B cell (primary cell): ENCODE data around the gene HS3ST6. TPM values are rescaled to one million over a fixed set of nuclear protein-coding genes. Genes with fewer than 3 reads are reported as not detected.
"Not testable (repeated sequence)": the region's sequence is repeated elsewhere in the genome, so short reads cannot be mapped to it uniquely, and the experiment has no call there.

Experiments
- ATAC-seq: fragments of 200-7000 bp; cut with Tn5 transposase; one replicate; pipeline ENCODE4 v1.10.0; 2021; ENCODE audit warnings: low read depth, mild to moderate bottlenecking, moderate number of reproducible peaks, moderate library complexity
- CTCF ChIA-PET: fragments of 350-600 bp; sonication (Branson Sonifier 250); formaldehyde crosslinking; loops from one replicate; lab custom pipeline; 2021; ENCODE audit warnings: antibody characterized with exemption, inconsistent platforms; lab: Charles Lee
- POLR2A ChIA-PET: fragments of 350-600 bp; sonication (Branson Sonifier 250); formaldehyde crosslinking; loops from one replicate; lab custom pipeline; 2021; ENCODE audit warnings: antibody characterized with exemption; lab: Charles Lee
- DNase-seq: peaks from one replicate; pipeline ENCODE4 v3.0.0; 2013
- H2AFZ ChIP-seq: 2 replicates; pipeline ENCODE4 v1.6.1; 2012; ENCODE audit warnings: mild to moderate bottlenecking, low read depth, low read length; ENCODE audit not compliant: insufficient read depth, poor library complexity, severe bottlenecking
- H3K27ac ChIP-seq, 2 donors: 1 replicate in 1 of 2; 2 replicates in 1 of 2; pipeline ENCODE4 v1.5.1; 2012 to 2013; ENCODE audit warnings: low read length in 2 of 2, mild to moderate bottlenecking in 2 of 2, moderate library complexity in 1 of 2
- H3K27me3 ChIP-seq, 4 experiments: fragments of 200-600 bp in 1 of 4; sonication (generic) in 1 of 4; replicated peaks in 1 of 4; 1 replicate in 2 of 4; 2 replicates in 2 of 4; pipeline versions ENCODE4 v1.6.1 to v1.7.0; 2013 to 2016; ENCODE audit warnings: low read length in 3 of 4, mild to moderate bottlenecking in 2 of 4, mixed read lengths in 1 of 4, moderate library complexity in 1 of 4; ENCODE audit not compliant: insufficient read depth in 4 of 4, control insufficient read depth in 3 of 4; ENCODE audit errors: control extremely low read depth in 1 of 4
- H3K36me3 ChIP-seq, 2 experiments: replicated peaks in 1 of 2; 1 replicate in 1 of 2; 2 replicates in 1 of 2; pipeline versions ENCODE4 v1.6.1 to v1.7.1; 2013; ENCODE audit warnings: low read length in 1 of 2; ENCODE audit not compliant: insufficient read depth in 2 of 2, control insufficient read depth in 1 of 2; ENCODE audit errors: control extremely low read depth in 1 of 2, extremely low read depth in 1 of 2
- H3K4me1 ChIP-seq, 2 donors: fragments of 200-600 bp in 1 of 2; sonication (generic) in 1 of 2; 1 replicate in 1 of 2; 2 replicates in 1 of 2; pipeline versions ENCODE4 v1.5.1 to v1.6.1; 2013 to 2017; ENCODE audit warnings: low read length in 2 of 2; ENCODE audit not compliant: control insufficient read depth in 2 of 2, insufficient read depth in 2 of 2
- H3K4me2 ChIP-seq: replicated peaks from 2 replicates; pipeline ENCODE3; 2012; ENCODE audit warnings: mild to moderate bottlenecking, low read depth, low read length; ENCODE audit not compliant: poor library complexity, severe bottlenecking
- H3K4me3 ChIP-seq, 5 experiments: fragments of 200-600 bp in 1 of 5; sonication (generic) in 1 of 5; 1 replicate in 3 of 5; 2 replicates in 2 of 5; pipeline versions ENCODE4 v1.5.1 to v1.7.0; 2011 to 2016; ENCODE audit warnings: low read length in 4 of 5, mild to moderate bottlenecking in 4 of 5, low read depth in 2 of 5, control low read depth in 1 of 5, moderate library complexity in 1 of 5; ENCODE audit not compliant: insufficient read depth in 1 of 5; ENCODE audit errors: control extremely low read depth in 1 of 5, extremely low read depth in 1 of 5
- H3K79me2 ChIP-seq: fragments of 200-600 bp; sonication (generic); one replicate; pipeline ENCODE4 v1.6.0; 2016; ENCODE audit warnings: low read length; ENCODE audit not compliant: control insufficient read depth, insufficient read depth
- H3K9ac ChIP-seq: fragments of 200-600 bp; sonication (generic); 2 replicates; pipeline ENCODE4 v1.6.1; 2017; ENCODE audit warnings: mild to moderate bottlenecking, low read length, moderate library complexity
- H3K9me3 ChIP-seq, 3 donors: one replicate each; pipeline versions ENCODE4 v1.6.1 to v1.7.1; 2013; ENCODE audit warnings: low read length in 2 of 3; ENCODE audit not compliant: control insufficient read depth in 2 of 3, insufficient read depth in 1 of 3; ENCODE audit errors: control extremely low read depth in 1 of 3
- H4K20me1 ChIP-seq: 2 replicates; pipeline ENCODE4 v1.6.0; 2012; ENCODE audit warnings: mild to moderate bottlenecking, low read length; ENCODE audit not compliant: insufficient read depth, control insufficient read depth, poor library complexity, severe bottlenecking
- H3K27ac Mint-ChIP-seq: one replicate; pipeline ENCODE4 v1.8.0; 2021; ENCODE audit warnings: mixed read lengths
- H3K27me3 Mint-ChIP-seq: one replicate; pipeline ENCODE4 v1.8.0; 2021; ENCODE audit warnings: mixed read lengths
- H3K4me1 Mint-ChIP-seq: one replicate; pipeline ENCODE4 v1.8.0; 2021; ENCODE audit warnings: mixed read lengths
- H3K4me3 Mint-ChIP-seq: one replicate; pipeline ENCODE4 v1.8.0; 2021; ENCODE audit warnings: mixed read lengths
- H3K9me3 Mint-ChIP-seq: one replicate; pipeline ENCODE4 v1.8.0; 2022; ENCODE audit warnings: mixed read lengths; ENCODE audit not compliant: insufficient read depth
- CTCF ChIP-seq: fragments of 200-600 bp; IDR thresholded peaks from one replicate; pipeline ENCODE4 v1.8.0; 2022; ENCODE audit warnings: antibody characterized with exemption, mild to moderate bottlenecking
- EZH2 ChIP-seq: IDR thresholded peaks from 2 replicates; pipeline ENCODE4 v1.6.1; 2012; ENCODE audit warnings: borderline replicate concordance, low read depth, mild to moderate bottlenecking, moderate library complexity, low read length; ENCODE audit not compliant: insufficient read depth, poor library complexity, severe bottlenecking
- WGBS: methylation state at CpG from one replicate; pipeline ENCODE4 v1.1.5; 2013; ENCODE audit warnings: missing lambda C conversion rate; ENCODE audit not compliant: insufficient coverage; 5-methylcytosine and 5-hydroxymethylcytosine counted together
- intact Hi-C: fragments of 100-400 bp; cut with micrococcal nuclease; formaldehyde crosslinking; loops from one replicate; pipeline ENCODE4 v1.10.0; 2022
- polyA plus RNA-seq: library from polyadenylated mRNA; depleted of rRNA; stranded (reverse); fragments of >200 nt; gene quantifications from 2 replicates; pipeline ENCODE4 v1.2.3, GENCODE V29; 2012
- total RNA-seq, 2 donors: library from RNA; stranded (reverse); fragments of 120-200 nt in 1 of 2; gene quantifications; 1 replicate in 1 of 2; 2 replicates in 1 of 2; pipeline versions ENCODE4 v1.2.3 to v1.2.4, GENCODE V29; 2013 to 2022

HS3ST6 gene
- total and polyA plus RNA-seq, 2 donors (not counting 1 experiment from before 2014, with no cell fraction given), result not detected

- Histone ChIP-seq H3K4me3 (no peak overlapping the region), H3K4me2 (no peak overlapping the region), H3K79me2 (no peaks in the 10 kb centered on the region), H3K36me3 (no peaks in the 10 kb centered on the region), H3K27ac (no peak overlapping the region), H3K9me3 (no peaks in the 10 kb centered on the region), H4K20me1 (no peaks in the 10 kb centered on the region), H3K9ac (no peak overlapping the region), H2AFZ (no peak overlapping the region), H3K27me3 (peaks cover 0 to 3% (median 1%) of the 10 kb centered on the region in 4 experiments), H3K4me1 (no peaks in the 10 kb centered on the region)
- DNase-seq, result no peak
- CTCF ChIA-PET, result no interaction called here
- Mint-ChIP-seq H3K27ac (no peak overlapping the region), H3K4me3 (no peak overlapping the region), H3K9me3 (no peaks in the 10 kb centered on the region), H3K4me1 (no peaks in the 10 kb centered on the region), H3K27me3 (peaks cover 17% of the 10 kb centered on the region)
- ATAC-seq, result no peak
- POLR2A ChIA-PET, result no interaction called here
- WGBS, result 77% methylated on average over 8 of the region's 13 CpGs
- TF ChIP-seq EZH2, result no peak
- TF ChIP-seq CTCF, result no peak
- intact Hi-C loops, result no loop called here
Observed at GRCh38 chr16:1884155-1884760, 34.0 kb downstream of the HS3ST6 start.

DNA sequence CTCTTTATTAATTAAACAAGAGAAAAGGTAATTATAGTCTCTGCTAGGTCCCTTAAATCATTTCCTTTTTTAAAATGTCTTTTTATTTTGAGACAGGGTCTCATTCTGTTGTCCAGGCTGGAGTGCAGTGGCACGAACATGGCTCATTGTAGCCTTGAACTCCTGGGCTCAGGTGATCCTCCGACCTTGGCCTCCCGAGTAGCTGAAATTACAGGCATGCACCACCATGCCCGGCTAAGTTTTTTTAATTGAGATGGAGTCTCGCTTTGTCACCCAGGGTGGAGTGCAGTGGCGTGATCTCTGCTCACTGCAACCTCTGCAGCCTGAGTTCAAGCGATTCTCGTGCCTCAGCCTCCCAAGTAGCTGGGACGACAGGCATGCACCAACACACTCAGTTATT lies 37.0 kb downstream of the HS3ST6 start:
- H2AFZ ChIP-seq, H3K4me3 Mint-ChIP-seq, intact Hi-C loops, H3K4me1 ChIP-seq, POLR2A ChIA-PET, H3K9me3 ChIP-seq, H3K27ac Mint-ChIP-seq, DNase-seq, H3K4me3 ChIP-seq, H3K27ac ChIP-seq, H3K9ac ChIP-seq, H3K4me2 ChIP-seq, CTCF ChIA-PET, H4K20me1 ChIP-seq, ATAC-seq, H3K36me3 ChIP-seq, H3K4me1 Mint-ChIP-seq, H3K79me2 ChIP-seq, H3K9me3 Mint-ChIP-seq: not testable (repeated sequence)
- WGBS, result 81% methylated on average over 6 of the region's 9 CpGs
- H3K27me3 Mint-ChIP-seq, result peaks cover 26% of the 10 kb centered on the region
- peaks cover 0 to 14% (median 3%) of the 10 kb centered on the region in 4 experiments for H3K27me3 ChIP-seq
